ENCODE results near the gene BMPR1B.
A peak's percentile ranks its signal among the peaks of the same experiment; 100 is the strongest.

BMPR1B gene

GRCh38 chr4:94741304-94741703, 16.5 kb upstream of the BMPR1B start:
- H2BK5ac ChIP-seq (ENCODE audit: low read depth, low read length, poor library complexity), result no peak overlapping the region
- H3K14ac ChIP-seq (ENCODE audit: low read length), result no peak overlapping the region
- no CpG with 5 or more reads among the region's 1 CpG for WGBS (ENCODE audit: extremely low coverage, insufficient coverage, insufficient read length)
- H4K91ac ChIP-seq (ENCODE audit: low read depth, low read length), result no peak overlapping the region
- H4K12ac ChIP-seq (ENCODE audit: low read depth, low read length), result no peak overlapping the region
- H3K27me3 ChIP-seq (ENCODE audit: insufficient read depth, low read length), result no peaks in the 10 kb centered on the region
- no peak overlapping the region for H2BK120ac ChIP-seq (ENCODE audit: insufficient read depth, low read length, poor library complexity)
- no peak overlapping the region for H3K9ac ChIP-seq (ENCODE audit: low read length)
- H3K4me3 ChIP-seq (ENCODE audit: low read depth, low read length), result no peak overlapping the region
- H3K18ac ChIP-seq (ENCODE audit: low read length), result no peak overlapping the region
- no peaks in the 10 kb centered on the region for H3K79me1 ChIP-seq (ENCODE audit: low read length)
- no peaks in the 10 kb centered on the region for H3K9me3 ChIP-seq (ENCODE audit: insufficient read depth, low read depth, low read length)
- no peak overlapping the region for H3K27ac ChIP-seq (ENCODE audit: low read depth, low read length)
- H2AK5ac ChIP-seq (ENCODE audit: low read length), result no peak overlapping the region
- no peak overlapping the region for H4K8ac ChIP-seq (ENCODE audit: low read depth, low read length)
- no peak for DNase-seq
- H3K4me1 ChIP-seq (ENCODE audit: control insufficient read depth in 1 of 2, insufficient read depth in 2 of 2, low read length in 2 of 2), result no peaks in the 10 kb centered on the region
- no peak overlapping the region for H2BK12ac ChIP-seq (ENCODE audit: low read length)
- H2AFZ ChIP-seq (ENCODE audit: insufficient read depth, low read length, poor library complexity), result no peak overlapping the region
- H3K4me2 ChIP-seq (ENCODE audit: low read length), result no peak overlapping the region
- H3K79me2 ChIP-seq (ENCODE audit: control insufficient read depth, insufficient read depth, low read length, poor library complexity), result no peaks in the 10 kb centered on the region
- H3K4ac ChIP-seq (ENCODE audit: low read depth, low read length), result no peak overlapping the region
- H3K36me3 ChIP-seq (ENCODE audit: control insufficient read depth in 1 of 2, insufficient read depth in 2 of 2, low read length in 2 of 2), result no peaks in the 10 kb centered on the region
- no peak overlapping the region for H3K23ac ChIP-seq (ENCODE audit: low read length)

- no peak for DNase-seq
- H3K27me3 ChIP-seq (ENCODE audit: insufficient read depth, low read length), result no peaks in the 10 kb centered on the region
- H3K36me3 ChIP-seq (ENCODE audit: control insufficient read depth in 1 of 2, insufficient read depth in 2 of 2, low read length in 2 of 2), result no peaks in the 10 kb centered on the region
- H3K18ac ChIP-seq (ENCODE audit: low read length), result no peak overlapping the region
- H3K4me1 ChIP-seq (ENCODE audit: control insufficient read depth in 1 of 2, insufficient read depth in 2 of 2, low read length in 2 of 2), result peaks cover 0 to 3% of the 10 kb centered on the region in 2 experiments
- no peak overlapping the region for H2AK5ac ChIP-seq (ENCODE audit: low read length)
- H3K9ac ChIP-seq (ENCODE audit: low read length), result no peak overlapping the region
- no peak overlapping the region for H3K23ac ChIP-seq (ENCODE audit: low read length)
- no peak overlapping the region for H3K4me3 ChIP-seq (ENCODE audit: low read depth, low read length)
- WGBS (ENCODE audit: extremely low coverage, insufficient coverage, insufficient read length), result no CpG with 5 or more reads among the region's 3 CpGs
- no peak overlapping the region for H3K27ac ChIP-seq (ENCODE audit: low read depth, low read length)
- no peak overlapping the region for H4K91ac ChIP-seq (ENCODE audit: low read depth, low read length)
- H3K4ac ChIP-seq (ENCODE audit: low read depth, low read length), result no peak overlapping the region
- H3K14ac ChIP-seq (ENCODE audit: low read length), result no peak overlapping the region
- H4K12ac ChIP-seq (ENCODE audit: low read depth, low read length), result no peak overlapping the region
- H3K9me3 ChIP-seq (ENCODE audit: insufficient read depth, low read depth, low read length), result no peaks in the 10 kb centered on the region
- H2AFZ ChIP-seq (ENCODE audit: insufficient read depth, low read length, poor library complexity), result no peak overlapping the region
- no peak overlapping the region for H4K8ac ChIP-seq (ENCODE audit: low read depth, low read length)
- no peak overlapping the region for H2BK120ac ChIP-seq (ENCODE audit: insufficient read depth, low read length, poor library complexity)
- no peaks in the 10 kb centered on the region for H3K79me2 ChIP-seq (ENCODE audit: control insufficient read depth, insufficient read depth, low read length, poor library complexity)
- H2BK5ac ChIP-seq (ENCODE audit: low read depth, low read length, poor library complexity), result no peak overlapping the region
- H3K4me2 ChIP-seq (ENCODE audit: low read length), result no peak overlapping the region
- no peaks in the 10 kb centered on the region for H3K79me1 ChIP-seq (ENCODE audit: low read length)
- no peak overlapping the region for H2BK12ac ChIP-seq (ENCODE audit: low read length)
Observed at GRCh38 chr4:94743838-94744237, 13.9 kb upstream of the BMPR1B start.

GRCh38 chr4:94744850-94745249, 12.9 kb upstream of the BMPR1B start:
- H3K14ac ChIP-seq (ENCODE audit: low read length), result no peak overlapping the region
- H4K12ac ChIP-seq (ENCODE audit: low read depth, low read length), result no peak overlapping the region
- no peak overlapping the region for H3K4ac ChIP-seq (ENCODE audit: low read depth, low read length)
- H4K91ac ChIP-seq (ENCODE audit: low read depth, low read length), result no peak overlapping the region
- no peak overlapping the region for H3K4me3 ChIP-seq (ENCODE audit: low read depth, low read length)
- no peak overlapping the region for H3K27ac ChIP-seq (ENCODE audit: low read depth, low read length)
- H2AFZ ChIP-seq (ENCODE audit: insufficient read depth, low read length, poor library complexity), result no peak overlapping the region
- DNase-seq, result no peak
- no peak overlapping the region for H2AK5ac ChIP-seq (ENCODE audit: low read length)
- H3K23ac ChIP-seq (ENCODE audit: low read length), result no peak overlapping the region
- H3K27me3 ChIP-seq (ENCODE audit: insufficient read depth, low read length), result no peaks in the 10 kb centered on the region
- no peak overlapping the region for H2BK120ac ChIP-seq (ENCODE audit: insufficient read depth, low read length, poor library complexity)
- no peak overlapping the region for H3K18ac ChIP-seq (ENCODE audit: low read length)
- whole genome bisulfite sequencing (ENCODE audit: extremely low coverage, insufficient coverage, insufficient read length), result no CpG with 5 or more reads among the region's 1 CpG
- no peak overlapping the region for H3K9ac ChIP-seq (ENCODE audit: low read length)
- no peaks in the 10 kb centered on the region for H3K79me2 ChIP-seq (ENCODE audit: control insufficient read depth, insufficient read depth, low read length, poor library complexity)
- H2BK12ac ChIP-seq (ENCODE audit: low read length), result no peak overlapping the region
- peaks cover 0 to 3% of the 10 kb centered on the region in 2 experiments for H3K4me1 ChIP-seq (ENCODE audit: control insufficient read depth in 1 of 2, insufficient read depth in 2 of 2, low read length in 2 of 2)
- H3K79me1 ChIP-seq (ENCODE audit: low read length), result no peaks in the 10 kb centered on the region
- no peak overlapping the region for H2BK5ac ChIP-seq (ENCODE audit: low read depth, low read length, poor library complexity)
- H4K8ac ChIP-seq (ENCODE audit: low read depth, low read length), result no peak overlapping the region
- H3K36me3 ChIP-seq (ENCODE audit: control insufficient read depth in 1 of 2, insufficient read depth in 2 of 2, low read length in 2 of 2), result no peaks in the 10 kb centered on the region
- no peaks in the 10 kb centered on the region for H3K9me3 ChIP-seq (ENCODE audit: insufficient read depth, low read depth, low read length)
- H3K4me2 ChIP-seq (ENCODE audit: low read length), result no peak overlapping the region

- H3K18ac ChIP-seq (ENCODE audit: low read length), result no peak overlapping the region
- no peak overlapping the region for H2BK5ac ChIP-seq (ENCODE audit: low read depth, low read length, poor library complexity)
- no peak overlapping the region for H2BK120ac ChIP-seq (ENCODE audit: insufficient read depth, low read length, poor library complexity)
- H4K91ac ChIP-seq (ENCODE audit: low read depth, low read length), result no peak overlapping the region
- H3K9me3 ChIP-seq (ENCODE audit: insufficient read depth, low read depth, low read length), result no peaks in the 10 kb centered on the region
- H3K27me3 ChIP-seq (ENCODE audit: insufficient read depth, low read length), result no peaks in the 10 kb centered on the region
- peaks cover 0 to 3% of the 10 kb centered on the region in 2 experiments for H3K4me1 ChIP-seq (ENCODE audit: control insufficient read depth in 1 of 2, insufficient read depth in 2 of 2, low read length in 2 of 2)
- H3K27ac ChIP-seq (ENCODE audit: low read depth, low read length), result no peak overlapping the region
- no peak overlapping the region for H2BK12ac ChIP-seq (ENCODE audit: low read length)
- no peak overlapping the region for H4K12ac ChIP-seq (ENCODE audit: low read depth, low read length)
- H2AFZ ChIP-seq (ENCODE audit: insufficient read depth, low read length, poor library complexity), result no peak overlapping the region
- H4K8ac ChIP-seq (ENCODE audit: low read depth, low read length), result no peak overlapping the region
- no peak overlapping the region for H3K4me3 ChIP-seq (ENCODE audit: low read depth, low read length)
- WGBS (ENCODE audit: extremely low coverage, insufficient coverage, insufficient read length), result no CpG with 5 or more reads among the region's 3 CpGs
- no peak overlapping the region for H3K23ac ChIP-seq (ENCODE audit: low read length)
- no peak overlapping the region for H3K4me2 ChIP-seq (ENCODE audit: low read length)
- H2AK5ac ChIP-seq (ENCODE audit: low read length), result no peak overlapping the region
- H3K79me2 ChIP-seq (ENCODE audit: control insufficient read depth, insufficient read depth, low read length, poor library complexity), result no peaks in the 10 kb centered on the region
- H3K36me3 ChIP-seq (ENCODE audit: control insufficient read depth in 1 of 2, insufficient read depth in 2 of 2, low read length in 2 of 2), result no peaks in the 10 kb centered on the region
- DNase-seq, result peak in 1 of 2 donors; percentile 23
- no peaks in the 10 kb centered on the region for H3K79me1 ChIP-seq (ENCODE audit: low read length)
- no peak overlapping the region for H3K14ac ChIP-seq (ENCODE audit: low read length)
- H3K4ac ChIP-seq (ENCODE audit: low read depth, low read length), result no peak overlapping the region
- H3K9ac ChIP-seq (ENCODE audit: low read length), result no peak overlapping the region
Observed at GRCh38 chr4:94746746-94747145, 11.0 kb upstream of the BMPR1B start.

All from trophoblast cell (in vitro differentiated cells and primary cell).